Kidney epithelial cell (primary cell): ENCODE data around the gene PRXL2C. TPM values are rescaled to one million over a fixed set of nuclear protein-coding genes. Genes with fewer than 3 reads are reported as not detected.
A peak's percentile ranks its signal among the peaks of the same experiment; 100 is the strongest.

Source experiments
- DNase-seq: peaks from one replicate; pipeline ENCODE4 v3.0.0-alpha.2; 2010; ENCODE audit warnings: low read depth
- H3K27me3 ChIP-seq: 2 replicates; pipeline ENCODE4 v1.6.0; 2011; ENCODE audit warnings: low read length; ENCODE audit not compliant: control insufficient read depth, insufficient read depth
- H3K36me3 ChIP-seq: 2 replicates; pipeline ENCODE4 v1.5.1; 2011; ENCODE audit warnings: low read length; ENCODE audit not compliant: control insufficient read depth, insufficient read depth
- H3K4me3 ChIP-seq: 2 replicates; pipeline ENCODE4 v1.5.1; 2011; ENCODE audit warnings: low read depth, mild to moderate bottlenecking, control low read depth, low read length
- total RNA-seq: library from RNA; depleted of rRNA; stranded (reverse); fragments of >200 nt; gene quantifications from 2 replicates; pipeline ENCODE4 v1.2.3, GENCODE V29; 2015
- TF ChIP-seq, protein P1 (sequence below): IDR thresholded peaks from 2 replicates; pipeline ENCODE4 v1.5.1; 2011; ENCODE audit warnings: mild to moderate bottlenecking, moderate library complexity, low read length, control low read depth, inconsistent platforms; ENCODE audit not compliant: insufficient read depth, poor library complexity, severe bottlenecking

The PRXL2C gene
- total RNA-seq, 1 donor from 2014 or later = 14.1 TPM

DNA sequence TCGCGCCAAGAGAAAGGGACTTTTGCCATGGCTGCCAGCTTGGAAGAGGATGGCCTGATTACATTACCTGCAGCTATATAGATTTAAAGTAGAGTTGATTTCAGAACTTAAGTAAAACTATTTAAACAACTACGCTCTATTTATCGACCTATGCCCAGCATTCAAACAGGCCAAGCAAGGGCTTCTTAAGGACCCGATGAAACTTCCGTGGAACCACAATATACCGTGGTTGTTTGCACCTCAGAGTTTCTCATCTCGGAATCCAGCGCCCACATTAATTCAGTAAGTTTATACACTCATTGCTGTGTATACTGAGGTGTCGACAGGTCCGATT, 35.0 kb downstream of the PRXL2C start:
- no peak for DNase-seq
- no peaks in the 10 kb centered on the region for H3K27me3 ChIP-seq
- TF ChIP-seq, protein P1, sequence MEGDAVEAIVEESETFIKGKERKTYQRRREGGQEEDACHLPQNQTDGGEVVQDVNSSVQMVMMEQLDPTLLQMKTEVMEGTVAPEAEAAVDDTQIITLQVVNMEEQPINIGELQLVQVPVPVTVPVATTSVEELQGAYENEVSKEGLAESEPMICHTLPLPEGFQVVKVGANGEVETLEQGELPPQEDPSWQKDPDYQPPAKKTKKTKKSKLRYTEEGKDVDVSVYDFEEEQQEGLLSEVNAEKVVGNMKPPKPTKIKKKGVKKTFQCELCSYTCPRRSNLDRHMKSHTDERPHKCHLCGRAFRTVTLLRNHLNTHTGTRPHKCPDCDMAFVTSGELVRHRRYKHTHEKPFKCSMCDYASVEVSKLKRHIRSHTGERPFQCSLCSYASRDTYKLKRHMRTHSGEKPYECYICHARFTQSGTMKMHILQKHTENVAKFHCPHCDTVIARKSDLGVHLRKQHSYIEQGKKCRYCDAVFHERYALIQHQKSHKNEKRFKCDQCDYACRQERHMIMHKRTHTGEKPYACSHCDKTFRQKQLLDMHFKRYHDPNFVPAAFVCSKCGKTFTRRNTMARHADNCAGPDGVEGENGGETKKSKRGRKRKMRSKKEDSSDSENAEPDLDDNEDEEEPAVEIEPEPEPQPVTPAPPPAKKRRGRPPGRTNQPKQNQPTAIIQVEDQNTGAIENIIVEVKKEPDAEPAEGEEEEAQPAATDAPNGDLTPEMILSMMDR = no peak
- H3K4me3 ChIP-seq = peak overlapping the region; percentile 73
- H3K36me3 ChIP-seq = no peaks in the 10 kb centered on the region

DNA sequence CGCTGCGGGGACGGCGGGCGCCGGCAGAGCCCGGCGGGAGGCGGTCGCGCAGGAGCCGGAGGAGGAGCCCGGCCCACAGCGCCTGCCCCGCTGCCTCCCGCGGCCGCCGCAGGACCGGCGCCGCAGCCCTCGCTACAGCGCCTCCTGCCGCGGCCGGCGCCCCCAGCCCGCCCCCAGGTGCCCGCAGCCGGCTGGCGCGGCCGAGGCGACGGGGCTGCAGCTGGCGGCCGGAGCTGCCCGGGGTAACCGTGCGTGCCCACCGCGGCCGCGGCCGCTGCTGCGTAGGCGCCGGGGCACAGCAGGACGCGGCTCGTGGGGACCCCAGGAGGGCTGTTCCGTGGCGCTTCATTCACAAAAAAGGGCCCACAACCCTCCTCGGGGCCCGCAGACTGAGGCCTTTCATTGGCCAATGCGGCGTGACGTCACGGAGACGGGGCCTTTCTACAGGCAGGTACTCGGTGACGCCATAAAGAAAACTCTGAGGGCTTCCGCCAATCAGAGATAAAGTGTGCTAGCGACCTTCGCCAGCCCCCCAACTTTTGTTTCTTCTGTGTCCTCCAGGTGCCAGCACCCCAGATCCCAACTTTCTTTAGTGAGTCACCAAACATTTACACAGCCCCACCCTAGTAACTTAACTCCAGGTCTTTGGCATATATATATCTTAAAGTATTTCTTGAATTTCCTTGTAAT, 35.5 kb downstream of the PRXL2C start, which contains the start of gene CDC14B:
Gene CDC14B (minus strand): TSS at position 353 of the 690 bp plus-strand sequence. CDS start 465 bp downstream, outside the sequence.
- DNase-seq = peak; percentile 85
- Histone ChIP-seq H3K4me3 (peak within 1 kb of the TSS; percentile 73), H3K27me3 (no peaks in the 10 kb centered on the region), H3K36me3 (no peaks in the 10 kb centered on the region)
- TF ChIP-seq, protein P1 = no peak

DNA sequence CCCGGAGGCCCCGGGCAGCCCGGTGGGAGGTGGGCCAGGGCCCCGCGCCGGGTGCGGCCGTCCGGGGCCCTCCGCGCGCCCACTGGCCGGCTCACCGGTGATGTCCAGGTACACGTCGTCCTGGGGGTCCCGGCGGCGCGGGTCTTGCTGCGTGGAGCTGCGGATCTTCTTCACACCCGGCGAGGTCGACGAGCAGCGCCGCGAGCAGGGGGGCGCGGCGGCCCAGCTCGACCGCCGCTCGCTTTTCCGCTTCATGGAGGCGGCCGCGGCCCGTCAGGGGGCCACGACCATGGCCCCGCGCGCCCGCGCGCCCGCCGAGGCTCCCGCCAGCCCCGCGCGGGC, 36.0 kb downstream of the PRXL2C start:
- no peaks in the 10 kb centered on the region for H3K27me3 ChIP-seq
- DNase-seq = no peak
- TF ChIP-seq, protein P1 = no peak
- H3K36me3 ChIP-seq = no peaks in the 10 kb centered on the region
- H3K4me3 ChIP-seq = peak overlapping the region; percentile 73

DNA sequence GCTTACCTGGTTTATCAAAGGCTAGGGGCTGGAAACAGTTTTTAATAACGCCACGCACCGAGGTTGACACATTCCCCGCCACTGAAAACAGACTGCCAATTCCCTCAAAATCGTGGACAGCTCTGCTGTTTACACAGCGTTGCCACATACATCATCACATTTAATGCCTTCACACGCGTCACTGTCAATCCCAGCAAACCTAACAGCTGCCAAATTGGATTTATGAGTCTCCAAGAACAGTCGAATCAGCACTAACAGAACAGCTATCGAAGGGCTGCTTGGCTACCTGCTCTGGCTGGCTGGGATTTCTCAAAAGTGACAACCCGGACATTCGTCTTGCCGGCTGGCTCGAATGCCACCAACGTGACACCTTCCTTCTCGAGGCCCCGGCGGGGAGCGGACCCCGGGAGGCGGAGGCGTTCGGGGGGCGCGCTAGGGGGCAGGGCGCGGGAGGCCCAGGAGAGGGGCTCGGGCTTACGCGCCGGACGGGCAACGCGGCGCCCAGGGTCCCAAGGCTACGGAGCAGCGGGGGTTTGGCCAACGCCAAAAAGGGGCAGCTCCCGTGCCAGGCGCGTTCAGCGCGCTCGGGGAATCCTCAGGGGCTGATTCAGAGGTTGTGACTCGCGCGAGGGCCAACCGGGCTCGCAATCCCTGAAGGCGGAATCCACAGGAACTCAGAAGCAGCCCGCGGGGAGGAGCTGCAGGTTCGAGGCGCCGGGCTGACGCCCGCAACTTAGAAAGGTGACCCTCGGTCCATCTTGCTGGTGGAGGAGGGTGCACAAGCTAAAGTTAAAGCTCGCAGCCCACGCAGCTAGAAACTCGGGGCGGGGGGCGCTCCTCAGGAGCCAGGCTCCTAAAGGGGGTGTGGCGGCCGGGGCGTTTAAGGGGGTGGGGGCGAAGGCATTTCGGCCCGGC, 36.7 kb downstream of the PRXL2C start:
- Histone ChIP-seq H3K36me3 (no peaks in the 10 kb centered on the region), H3K4me3 (peak overlapping the region; percentile 73), H3K27me3 (no peaks in the 10 kb centered on the region)
- TF ChIP-seq, protein P1 = no peak
- no peak for DNase-seq

DNA sequence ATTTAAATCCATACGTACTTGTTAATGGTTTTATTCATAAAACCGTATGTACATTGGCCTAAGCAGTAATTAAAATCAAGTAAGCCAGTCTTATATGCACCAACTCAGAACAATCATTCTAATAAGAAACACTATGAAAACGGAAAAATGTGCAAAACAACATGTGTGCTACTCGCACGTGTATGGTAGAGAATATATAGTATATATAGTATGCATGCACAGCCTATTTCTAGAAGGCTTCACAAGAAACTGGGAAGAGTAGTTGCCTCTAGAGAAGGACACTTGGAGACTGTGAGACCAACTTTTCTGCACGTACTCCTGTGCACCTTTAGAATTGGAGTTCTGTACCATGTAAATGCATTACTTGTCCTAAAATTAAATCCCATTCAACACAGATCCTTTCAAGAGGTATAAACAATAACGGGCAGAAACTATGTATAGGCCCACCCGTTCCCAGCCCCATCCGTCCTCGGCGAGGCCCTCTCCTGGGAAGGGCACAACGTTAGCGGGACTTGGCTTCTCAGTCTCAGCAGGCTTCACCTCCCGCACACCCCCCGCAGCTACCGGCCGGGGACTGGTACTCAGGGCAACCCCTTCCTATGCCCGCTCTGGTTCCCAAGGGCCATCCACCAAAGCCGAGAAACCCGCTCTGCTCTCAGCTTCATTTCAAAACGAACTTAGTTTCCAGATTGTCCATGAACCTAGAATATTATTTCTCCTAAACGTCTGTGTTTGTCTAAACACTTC, 37.5 kb downstream of the PRXL2C start:
- Histone ChIP-seq H3K27me3 (no peaks in the 10 kb centered on the region), H3K4me3 (peak overlapping the region; percentile 73), H3K36me3 (no peaks in the 10 kb centered on the region)
- TF ChIP-seq, protein P1 = no peak
- no peak for DNase-seq
